Peyer's patch (tissue), 4 donors: ENCODE results near the gene RIMBP2.

Experiments
- POLR2A ChIP-seq, 2 donors: fragments of 450-650 bp; IDR thresholded peaks; one replicate each; pipeline ENCODE4 v1.5.1; 2017; ENCODE audit warnings: antibody characterized with exemption in 2 of 2, mild to moderate bottlenecking in 2 of 2, moderate library complexity in 2 of 2
- TF ChIP-seq, protein P1 (sequence below), 6 experiments: fragments of 450-650 bp in 4 of 6; fragments of 200-600 bp in 2 of 6; sonication (generic) in 1 of 6; IDR thresholded peaks; one replicate each; pipeline ENCODE4 v1.5.1; 2017 to 2019; ENCODE audit warnings: antibody characterized with exemption in 6 of 6, mild to moderate bottlenecking in 3 of 6, moderate library complexity in 1 of 6

DNA sequence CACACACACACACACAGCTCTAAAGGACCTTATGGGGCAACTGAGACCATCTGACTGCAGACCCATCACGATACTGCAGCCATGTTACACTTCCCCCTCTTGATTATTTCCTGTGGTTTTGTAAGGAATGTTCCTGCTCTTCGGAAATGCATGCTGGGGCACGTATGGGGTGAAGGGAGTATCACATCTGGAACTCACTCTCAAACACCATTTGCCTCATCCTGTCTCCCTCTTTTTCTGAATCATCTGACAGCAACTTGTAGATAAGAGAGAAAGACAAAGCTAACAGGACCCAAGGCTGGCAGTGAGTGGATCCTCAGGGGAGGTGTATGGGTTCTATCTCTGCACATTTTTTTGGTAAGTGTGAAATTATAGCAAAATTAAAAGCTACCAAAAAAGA is 50.3 kb downstream of the RIMBP2 start:
- TF ChIP-seq, protein P1, sequence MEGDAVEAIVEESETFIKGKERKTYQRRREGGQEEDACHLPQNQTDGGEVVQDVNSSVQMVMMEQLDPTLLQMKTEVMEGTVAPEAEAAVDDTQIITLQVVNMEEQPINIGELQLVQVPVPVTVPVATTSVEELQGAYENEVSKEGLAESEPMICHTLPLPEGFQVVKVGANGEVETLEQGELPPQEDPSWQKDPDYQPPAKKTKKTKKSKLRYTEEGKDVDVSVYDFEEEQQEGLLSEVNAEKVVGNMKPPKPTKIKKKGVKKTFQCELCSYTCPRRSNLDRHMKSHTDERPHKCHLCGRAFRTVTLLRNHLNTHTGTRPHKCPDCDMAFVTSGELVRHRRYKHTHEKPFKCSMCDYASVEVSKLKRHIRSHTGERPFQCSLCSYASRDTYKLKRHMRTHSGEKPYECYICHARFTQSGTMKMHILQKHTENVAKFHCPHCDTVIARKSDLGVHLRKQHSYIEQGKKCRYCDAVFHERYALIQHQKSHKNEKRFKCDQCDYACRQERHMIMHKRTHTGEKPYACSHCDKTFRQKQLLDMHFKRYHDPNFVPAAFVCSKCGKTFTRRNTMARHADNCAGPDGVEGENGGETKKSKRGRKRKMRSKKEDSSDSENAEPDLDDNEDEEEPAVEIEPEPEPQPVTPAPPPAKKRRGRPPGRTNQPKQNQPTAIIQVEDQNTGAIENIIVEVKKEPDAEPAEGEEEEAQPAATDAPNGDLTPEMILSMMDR (IDR thresholded peaks at IDR 0.05), result no peak
- TF ChIP-seq POLR2A (IDR thresholded peaks at IDR 0.05), result no peak
